KMS-11 (cell line): ENCODE measurements around the gene FAM43B.

Experiments
- H2AFZ ChIP-seq: fragments of 200-600 bp; sonication (generic); 2 replicates; pipeline ENCODE4 v1.6.1; 2016; ENCODE audit warnings: antibody characterized with exemption, mixed run types, low read depth
- H3K27ac ChIP-seq: fragments of 200-600 bp; sonication (generic); 2 replicates; pipeline ENCODE4 v1.6.1; 2016; ENCODE audit warnings: mild to moderate bottlenecking, mixed run types
- H3K27me3 ChIP-seq: fragments of 200-600 bp; sonication (generic); 2 replicates; pipeline ENCODE4 v1.6.1; 2017; ENCODE audit warnings: mild to moderate bottlenecking, low read depth, mixed run types, moderate library complexity; ENCODE audit not compliant: insufficient read depth
- H3K36me3 ChIP-seq: fragments of 200-600 bp; sonication (generic); 2 replicates; pipeline ENCODE4 v1.6.1; 2017; ENCODE audit warnings: mild to moderate bottlenecking, mixed run types; ENCODE audit not compliant: insufficient read depth
- H3K4me1 ChIP-seq: fragments of 200-600 bp; sonication (generic); 2 replicates; pipeline ENCODE4 v1.6.1; 2016; ENCODE audit warnings: mild to moderate bottlenecking, low read depth, mixed run types; ENCODE audit not compliant: poor library complexity, severe bottlenecking
- H3K4me2 ChIP-seq: fragments of 200-600 bp; sonication (generic); 2 replicates; pipeline ENCODE4 v1.7.0; 2016; ENCODE audit warnings: mild to moderate bottlenecking, mixed run types
- H3K4me3 ChIP-seq: fragments of 200-600 bp; sonication (generic); IDR thresholded peaks from 2 replicates; pipeline ENCODE4 v1.6.1; 2017; ENCODE audit warnings: low read depth, low read length, mixed read lengths; ENCODE audit not compliant: insufficient read depth
- H3K79me2 ChIP-seq: fragments of 200-600 bp; sonication (generic); 2 replicates; pipeline ENCODE4 v1.6.1; 2016; ENCODE audit warnings: low read depth, mixed run types; ENCODE audit not compliant: insufficient read depth
- H3K9ac ChIP-seq: fragments of 200-600 bp; sonication (generic); 2 replicates; pipeline ENCODE4 v1.6.1; 2016; ENCODE audit warnings: mild to moderate bottlenecking, mixed run types
- H4K20me1 ChIP-seq: fragments of 200-600 bp; sonication (generic); 2 replicates; pipeline ENCODE4 v1.6.1; 2016; ENCODE audit warnings: mild to moderate bottlenecking, mixed run types; ENCODE audit not compliant: insufficient read depth
- CTCF ChIP-seq: fragments of 200-600 bp; sonication (generic); conservative IDR thresholded peaks from 2 replicates; pipeline ENCODE4 v1.6.1; 2017; ENCODE audit warnings: low read depth, mild to moderate bottlenecking, antibody characterized with exemption, low read length, moderate library complexity, mixed read lengths

Gene FAM43B

DNA sequence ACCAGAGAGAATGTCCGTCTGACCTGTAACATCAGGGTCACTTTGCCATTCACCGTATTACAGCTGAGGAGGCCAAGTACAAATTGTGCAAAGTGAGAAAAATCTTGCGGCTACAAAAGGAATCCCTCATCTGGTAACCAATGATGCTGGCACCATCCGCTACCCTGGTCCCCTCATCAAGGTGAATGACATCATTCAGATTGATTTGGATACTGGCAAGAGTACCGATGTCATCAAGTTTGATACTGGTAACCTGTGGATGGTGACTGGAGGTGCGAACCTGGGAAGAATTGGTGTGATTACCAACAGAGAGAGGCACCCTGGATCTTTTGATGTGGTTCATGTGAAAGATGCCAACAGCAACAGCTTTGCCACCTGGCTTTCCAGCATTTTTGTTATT is 26.1 kb upstream of the FAM43B start:
- Histone ChIP-seq H4K20me1 (no peaks in the 10 kb centered on the region), H3K4me2 (no peak overlapping the region), H3K9ac (no peak overlapping the region), H3K27ac (no peak overlapping the region), H3K79me2 (no peaks in the 10 kb centered on the region), H3K36me3 (no peaks in the 10 kb centered on the region), H3K27me3 (peaks cover 81% of the 10 kb centered on the region), H2AFZ (no peak overlapping the region), H3K4me3 (no peak overlapping the region), H3K4me1 (no peaks in the 10 kb centered on the region)
- TF ChIP-seq CTCF = no peak

GRCh38 chr1:20528221-20528620 is 24.2 kb upstream of the FAM43B start:
- Histone ChIP-seq H2AFZ (no peak overlapping the region), H3K79me2 (no peaks in the 10 kb centered on the region), H3K27ac (no peak overlapping the region)

GRCh38 chr1:20530306-20530705 is 22.1 kb upstream of the FAM43B start:
- peaks cover 86% of the 10 kb centered on the region for H3K27me3 ChIP-seq
- no peak for TF ChIP-seq CTCF

More at GRCh38 chr1:20528221-20528620, 24.2 kb upstream of the FAM43B start:
- Histone ChIP-seq H3K4me2 (no peak overlapping the region), H3K36me3 (no peaks in the 10 kb centered on the region), H4K20me1 (no peaks in the 10 kb centered on the region), H3K4me3 (no peak overlapping the region), H3K27me3 (peaks cover 82% of the 10 kb centered on the region), H3K4me1 (no peaks in the 10 kb centered on the region), H3K9ac (no peak overlapping the region)
- TF ChIP-seq CTCF = no peak

DNA sequence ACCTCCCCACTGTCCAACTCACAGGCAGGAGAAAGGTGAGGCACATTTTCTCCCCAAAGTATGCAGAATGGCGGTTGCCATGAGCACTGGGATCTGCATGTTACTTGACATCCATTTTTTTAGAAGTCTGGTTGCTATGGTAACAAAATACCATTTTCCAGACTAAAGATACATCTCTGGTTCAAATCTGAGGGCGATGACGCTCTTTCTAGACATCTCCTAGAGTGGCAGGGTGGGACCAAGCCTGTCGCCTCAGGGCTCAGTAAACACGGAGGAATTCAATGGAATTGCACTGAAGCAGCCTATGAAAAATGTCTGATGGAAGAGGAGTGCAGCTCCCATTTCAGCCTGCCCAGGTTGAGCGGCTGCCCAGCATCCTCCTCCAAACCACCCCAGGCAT is 21.5 kb upstream of the FAM43B start:
- H3K27me3 ChIP-seq = peaks cover 86% of the 10 kb centered on the region
- no peaks in the 10 kb centered on the region for H3K79me2 ChIP-seq
- H3K4me1 ChIP-seq = no peaks in the 10 kb centered on the region
- H3K27ac ChIP-seq = no peak overlapping the region
- no peaks in the 10 kb centered on the region for H3K36me3 ChIP-seq
- H3K4me2 ChIP-seq = no peak overlapping the region
- H4K20me1 ChIP-seq = no peaks in the 10 kb centered on the region
- H2AFZ ChIP-seq = no peak overlapping the region
- no peak overlapping the region for H3K4me3 ChIP-seq
- no peak overlapping the region for H3K9ac ChIP-seq
- no peak for TF ChIP-seq CTCF

More at GRCh38 chr1:20530306-20530705, 22.1 kb upstream of the FAM43B start:
- Histone ChIP-seq H3K4me2 (no peak overlapping the region), H3K4me1 (no peaks in the 10 kb centered on the region), H3K9ac (no peak overlapping the region), H3K79me2 (no peaks in the 10 kb centered on the region), H4K20me1 (no peaks in the 10 kb centered on the region), H3K36me3 (no peaks in the 10 kb centered on the region), H2AFZ (no peak overlapping the region), H3K27ac (no peak overlapping the region), H3K4me3 (no peak overlapping the region)
